ENCODE results near the gene KLHDC7A.

KLHDC7A gene

GRCh38 chr1:18473195-18473815 lies 7.4 kb upstream of the KLHDC7A start:
- no peak for DNase-seq

DNA sequence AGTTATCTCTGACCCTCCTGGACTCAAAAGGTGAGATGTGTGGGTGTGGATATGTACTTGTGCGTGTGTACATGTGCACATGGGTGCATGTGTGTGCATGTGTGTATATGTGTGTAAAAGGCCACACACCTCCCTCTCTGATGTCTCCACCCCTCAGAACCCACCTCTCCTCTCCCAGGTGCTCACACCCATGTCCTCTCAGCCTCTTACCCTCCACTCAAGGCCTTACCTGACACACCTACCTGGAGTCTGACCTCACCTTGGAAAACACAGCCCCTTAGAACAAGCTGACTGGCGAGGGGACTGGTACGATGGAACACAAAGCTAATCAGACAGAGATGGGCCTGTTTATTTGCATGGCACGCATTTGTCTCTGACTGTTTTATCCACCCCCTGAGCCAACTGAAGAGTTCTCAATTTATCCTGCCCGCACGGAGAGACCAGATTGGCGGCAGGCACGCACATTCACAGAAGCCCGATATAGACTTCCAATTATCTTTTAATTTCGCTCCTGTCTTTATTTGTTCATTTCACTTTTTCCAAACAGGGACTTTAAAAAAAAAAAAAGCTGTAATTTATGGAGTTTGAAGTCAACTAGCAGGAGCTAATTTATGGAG lies 6.1 kb upstream of the KLHDC7A start:
- no peak for DNase-seq

GRCh38 chr1:18475234-18475905 lies 5.4 kb upstream of the KLHDC7A start:
- no peak for DNase-seq

- DNase-seq = no peak
These were observed 1.3 kb upstream of the KLHDC7A start for GRCh38 chr1:18479454-18479853.

GRCh38 chr1:18481190-18481920 lies 625 bp downstream of the KLHDC7A start:
- no peak for DNase-seq

DNA sequence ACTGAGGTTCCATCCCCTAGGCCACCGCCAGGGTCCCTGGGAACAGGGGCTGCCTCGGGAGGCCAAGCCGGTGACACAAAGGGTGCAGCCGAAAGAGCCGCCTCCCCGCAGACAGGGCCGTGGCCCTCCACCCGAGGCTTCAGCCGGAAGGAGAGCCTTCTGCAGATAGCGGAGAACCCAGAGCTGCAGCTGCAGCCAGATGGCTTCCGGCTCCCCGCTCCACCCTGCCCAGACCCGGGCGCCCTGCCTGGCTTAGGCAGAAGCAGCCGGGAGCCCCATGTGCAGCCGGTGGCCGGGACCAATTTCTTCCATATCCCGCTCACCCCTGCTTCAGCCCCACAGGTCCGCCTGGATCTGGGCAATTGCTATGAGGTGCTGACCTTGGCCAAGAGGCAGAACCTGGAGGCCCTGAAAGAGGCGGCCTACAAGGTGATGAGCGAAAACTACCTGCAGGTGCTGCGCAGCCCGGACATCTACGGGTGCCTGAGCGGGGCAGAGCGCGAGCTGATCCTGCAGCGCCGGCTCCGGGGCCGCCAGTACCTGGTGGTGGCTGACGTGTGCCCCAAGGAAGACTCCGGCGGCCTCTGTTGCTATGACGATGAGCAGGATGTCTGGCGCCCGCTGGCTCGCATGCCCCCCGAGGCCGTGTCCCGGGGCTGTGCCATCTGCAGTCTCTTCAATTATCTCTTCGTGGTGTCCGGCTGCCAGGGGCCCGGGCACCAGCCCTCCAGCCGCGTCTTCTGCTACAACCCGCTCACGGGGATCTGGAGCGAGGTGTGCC lies 1.4 kb downstream of the KLHDC7A start:
- no peak for DNase-seq

DNA sequence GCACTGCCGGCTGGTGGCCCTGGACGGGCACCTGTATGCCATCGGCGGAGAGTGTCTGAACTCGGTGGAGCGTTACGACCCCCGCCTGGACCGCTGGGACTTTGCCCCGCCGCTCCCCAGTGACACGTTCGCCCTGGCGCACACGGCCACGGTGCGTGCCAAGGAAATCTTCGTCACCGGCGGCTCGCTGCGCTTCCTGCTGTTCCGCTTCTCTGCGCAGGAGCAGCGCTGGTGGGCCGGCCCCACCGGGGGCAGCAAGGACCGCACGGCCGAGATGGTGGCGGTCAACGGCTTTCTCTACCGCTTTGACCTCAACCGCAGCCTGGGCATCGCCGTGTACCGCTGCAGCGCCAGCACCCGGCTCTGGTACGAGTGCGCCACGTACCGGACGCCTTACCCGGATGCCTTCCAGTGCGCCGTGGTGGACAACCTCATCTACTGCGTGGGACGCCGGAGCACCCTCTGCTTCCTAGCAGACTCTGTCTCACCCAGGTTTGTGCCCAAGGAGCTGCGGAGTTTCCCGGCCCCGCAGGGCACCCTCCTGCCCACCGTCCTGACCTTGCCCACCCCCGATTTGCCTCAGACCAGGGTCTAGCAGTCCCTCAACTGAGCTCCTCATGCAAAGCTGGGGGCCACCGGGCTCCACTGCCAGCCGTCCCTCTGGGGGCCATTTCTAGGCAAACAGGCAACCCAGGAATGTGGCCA lies 2.1 kb downstream of the KLHDC7A start:
- DNase-seq = no peak

DNA sequence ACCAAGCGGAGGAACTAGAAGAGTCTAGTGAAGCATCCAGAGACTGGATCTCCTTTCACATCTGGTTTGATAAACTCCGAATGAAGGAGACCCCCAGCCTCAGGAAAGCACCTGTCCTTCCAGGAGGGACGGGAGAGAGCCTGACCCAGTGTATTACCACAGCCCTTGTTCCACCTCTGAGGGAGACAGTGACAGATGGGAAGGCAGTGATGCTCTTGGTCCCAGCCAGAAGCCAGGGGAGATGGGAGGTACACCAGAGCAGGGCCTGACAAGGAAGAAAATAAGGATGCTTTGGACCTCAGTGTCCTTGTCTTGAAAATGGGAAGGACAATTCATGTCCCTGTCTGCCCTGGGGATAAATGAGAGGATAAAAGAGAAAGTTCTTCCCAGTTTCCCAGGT lies 3.5 kb downstream of the KLHDC7A start:
- DNase-seq = no peak

DNA sequence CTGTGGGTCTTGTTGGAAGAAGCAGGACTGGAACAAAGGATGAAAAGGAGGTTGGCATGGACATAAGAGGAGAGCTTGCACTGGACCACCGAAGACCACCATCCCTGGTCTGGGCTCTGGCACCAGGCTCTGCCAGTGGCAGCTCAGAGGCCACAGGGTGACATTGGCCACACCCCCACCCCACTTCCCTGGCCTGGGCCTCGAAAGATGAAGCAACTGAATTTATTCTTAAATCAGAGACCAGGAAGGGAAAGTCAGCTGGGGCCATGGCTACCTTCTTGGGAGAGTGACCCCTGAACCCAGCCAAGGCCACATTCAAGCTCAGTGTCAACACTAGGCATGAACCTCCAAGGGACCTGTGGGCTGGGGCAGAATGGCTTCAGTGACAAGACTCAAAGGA lies 4.0 kb downstream of the KLHDC7A start:
- no peak for DNase-seq

- DNase-seq = no peak
These were observed 4.5 kb downstream of the KLHDC7A start for GRCh38 chr1:18485227-18485626.

GRCh38 chr1:18486195-18486594 lies 5.5 kb downstream of the KLHDC7A start:
- DNase-seq = no peak

GRCh38 chr1:18489417-18490143 lies 8.8 kb downstream of the KLHDC7A start:
- no peak for DNase-seq

GRCh38 chr1:18491168-18491567 lies 10.4 kb downstream of the KLHDC7A start:
- no peak for DNase-seq

DNA sequence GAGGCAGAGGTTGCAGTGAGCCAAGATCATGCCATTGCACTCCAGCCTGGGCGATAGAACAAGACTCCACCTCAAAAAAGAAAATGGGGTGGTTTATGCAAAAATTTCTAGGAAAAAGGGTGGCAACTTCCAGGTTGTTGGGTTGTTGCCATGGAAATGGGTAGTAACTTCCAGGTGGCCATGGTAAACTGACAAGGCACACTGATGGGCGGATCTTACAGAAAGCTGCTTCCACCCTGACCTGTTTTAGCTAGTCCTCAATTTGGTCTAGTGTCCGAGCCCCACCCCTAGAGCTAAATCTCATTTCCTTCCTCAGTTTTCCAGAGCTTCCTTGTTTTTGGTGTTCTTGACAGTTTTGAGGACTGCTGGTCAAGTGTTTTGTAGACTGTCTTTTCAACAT lies 13.6 kb downstream of the KLHDC7A start:
- no peak for DNase-seq

DNA sequence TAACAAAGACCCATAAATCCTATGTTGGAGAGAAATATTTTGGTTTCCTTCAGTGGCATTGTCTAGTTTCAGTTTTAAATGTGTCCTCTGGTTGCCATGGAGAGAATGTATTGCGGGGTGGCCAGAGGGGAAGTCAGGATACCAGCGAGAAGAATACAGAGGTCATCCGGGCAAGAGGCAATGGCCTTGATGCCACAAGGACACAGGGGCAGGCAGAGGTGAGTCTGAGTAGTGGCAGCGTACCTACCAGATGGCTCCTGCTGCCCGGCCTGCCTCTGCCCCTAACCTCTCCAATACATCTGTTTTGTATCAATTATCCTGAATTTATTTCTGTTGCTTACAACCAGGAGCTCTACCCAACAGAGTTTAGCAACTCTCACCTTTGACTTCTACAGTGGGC lies 14.9 kb downstream of the KLHDC7A start:
- no peak for DNase-seq

- no peak for DNase-seq
These were observed 15.3 kb downstream of the KLHDC7A start for GRCh38 chr1:18496056-18496455.

GRCh38 chr1:18496497-18497235 lies 15.9 kb downstream of the KLHDC7A start:
- no peak for DNase-seq

DNA sequence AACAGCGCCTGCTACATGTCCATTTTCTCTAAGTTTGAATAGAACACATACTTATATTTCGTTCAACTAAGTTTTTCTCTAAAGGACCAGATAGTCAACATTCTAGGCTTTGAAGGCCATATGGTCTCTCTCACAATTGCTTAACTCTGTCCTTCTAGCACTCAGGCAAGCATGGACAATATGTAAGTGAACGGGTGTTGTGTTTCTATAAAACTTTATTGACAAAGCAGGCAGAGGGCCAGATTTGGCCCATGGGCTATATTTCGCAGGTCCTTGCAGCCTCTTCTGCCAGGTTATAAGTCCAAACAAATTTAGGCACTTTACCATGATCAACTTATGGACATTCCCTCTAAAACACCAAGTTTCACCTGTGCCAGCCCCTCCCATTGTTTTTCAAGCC lies 21.1 kb downstream of the KLHDC7A start:
- no peak for DNase-seq

GRCh38 chr1:18504609-18505008 lies 23.9 kb downstream of the KLHDC7A start:
- no peak for DNase-seq

DNA sequence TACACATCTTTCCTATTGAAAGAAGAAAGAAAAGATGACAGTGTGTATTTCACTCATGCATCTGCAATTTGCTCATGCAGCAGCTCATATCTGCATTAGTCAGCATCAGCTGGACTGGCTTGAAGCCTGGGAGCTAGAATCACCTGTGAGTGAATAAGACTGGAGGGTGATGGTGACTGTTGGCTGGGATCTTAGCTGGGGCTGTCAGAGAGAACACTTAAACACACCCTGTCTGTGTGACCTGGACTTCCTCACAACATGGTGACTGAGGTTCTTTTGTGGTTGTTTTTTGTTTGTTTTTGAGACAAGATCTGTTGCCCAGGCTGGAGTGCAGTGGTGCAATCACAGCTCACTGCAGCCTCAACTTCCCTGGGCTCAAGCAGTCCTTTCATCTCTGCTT lies 24.9 kb downstream of the KLHDC7A start:
- no peak for DNase-seq

DNA sequence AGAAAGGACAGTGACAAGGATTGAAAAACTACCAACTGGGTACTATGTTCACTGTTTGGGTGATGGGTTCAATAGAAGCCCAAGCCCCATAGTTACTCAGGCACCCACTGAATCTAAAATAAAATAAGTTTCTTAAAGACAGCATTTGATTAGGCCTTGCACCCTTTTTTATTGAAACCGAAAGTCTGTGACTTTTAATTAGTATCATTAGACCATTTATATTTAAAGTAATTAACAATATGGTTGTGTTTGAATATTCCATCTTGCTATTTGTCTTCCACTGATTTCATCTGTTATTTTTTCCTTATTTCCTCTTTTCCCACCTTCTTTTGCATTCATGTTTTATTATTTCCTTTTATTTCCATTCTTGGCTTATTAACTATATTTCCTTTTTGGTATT lies 27.4 kb downstream of the KLHDC7A start:
- DNase-seq = no peak

Data from effector CD8-positive, alpha-beta T cell (primary cell).